Measurements from ENCODE around the gene GASK1A.

- no peak for TF ChIP-seq CTCF (IDR thresholded peaks at IDR 0.05)
- no peak for TF ChIP-seq POLR2A (IDR thresholded peaks at IDR 0.05)
Observed at GRCh38 chr3:43046583-43046982, 67.5 kb downstream of the GASK1A start.

Measured in heart left ventricle (tissue), 13 donors.